ENCODE measurements around the gene SLC38A6.
"Not testable (repeated sequence)": the region's sequence is repeated elsewhere in the genome, so short reads cannot be mapped to it uniquely, and the experiment has no call there.

The SLC38A6 gene

DNA sequence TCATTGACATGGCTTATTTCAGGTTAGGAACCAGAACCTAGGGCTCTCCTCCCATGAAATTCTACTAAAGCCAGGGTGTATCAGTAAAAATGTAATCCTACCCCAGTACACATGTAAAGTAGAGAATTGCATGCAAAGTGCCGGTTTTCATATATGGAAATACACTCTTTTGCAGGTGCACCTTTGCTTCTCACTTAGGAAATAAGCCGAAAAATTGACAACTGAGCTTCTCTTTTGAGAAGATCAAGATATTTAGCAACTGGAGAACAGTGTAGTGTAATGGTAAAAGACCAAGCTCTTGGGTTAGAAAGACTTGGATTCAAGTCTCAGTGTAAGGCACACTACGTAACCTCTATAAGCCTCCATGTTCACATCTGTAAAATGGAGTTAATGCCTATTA, 82.4 kb downstream of the SLC38A6 start:
- no peak for DNase-seq

DNA sequence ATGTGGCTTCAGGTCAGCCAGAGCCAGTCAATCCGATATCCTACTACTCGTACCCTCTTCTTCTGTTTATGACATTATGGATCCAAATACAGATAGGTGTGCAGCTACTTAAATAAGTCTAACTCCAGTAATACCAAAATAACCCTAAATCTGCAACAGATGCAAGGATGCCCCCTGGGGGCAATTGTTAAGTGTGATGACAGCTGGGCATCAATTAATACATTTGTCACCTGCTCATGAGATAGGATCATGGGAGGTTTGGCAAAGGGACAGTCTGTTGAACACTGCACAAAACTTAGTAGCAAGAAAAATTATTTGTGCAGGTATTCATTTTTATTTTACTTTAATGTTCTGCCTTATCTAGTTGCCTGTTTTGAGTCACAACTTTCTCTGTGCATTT, 83.2 kb downstream of the SLC38A6 start:
- peak; percentile 44 for DNase-seq

DNA sequence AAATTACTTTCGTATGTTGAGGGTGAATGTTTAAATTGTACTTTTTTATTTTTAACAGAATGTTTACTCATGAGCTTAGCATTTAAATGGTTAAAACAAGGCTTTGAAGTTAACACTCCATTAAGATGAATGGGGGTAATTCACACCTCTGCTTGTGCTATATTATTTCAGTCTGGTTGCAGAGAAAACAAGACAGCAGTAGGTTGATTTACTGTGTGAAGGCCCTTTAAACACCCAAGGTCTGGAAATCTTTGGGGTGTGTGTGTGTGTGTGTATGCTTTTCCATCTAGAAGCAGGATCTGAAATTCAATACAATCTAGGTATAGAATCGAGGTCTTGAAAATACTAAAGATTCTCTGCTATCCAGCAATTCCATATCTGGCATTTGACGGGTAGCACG, 83.8 kb downstream of the SLC38A6 start:
- no peak for DNase-seq

DNA sequence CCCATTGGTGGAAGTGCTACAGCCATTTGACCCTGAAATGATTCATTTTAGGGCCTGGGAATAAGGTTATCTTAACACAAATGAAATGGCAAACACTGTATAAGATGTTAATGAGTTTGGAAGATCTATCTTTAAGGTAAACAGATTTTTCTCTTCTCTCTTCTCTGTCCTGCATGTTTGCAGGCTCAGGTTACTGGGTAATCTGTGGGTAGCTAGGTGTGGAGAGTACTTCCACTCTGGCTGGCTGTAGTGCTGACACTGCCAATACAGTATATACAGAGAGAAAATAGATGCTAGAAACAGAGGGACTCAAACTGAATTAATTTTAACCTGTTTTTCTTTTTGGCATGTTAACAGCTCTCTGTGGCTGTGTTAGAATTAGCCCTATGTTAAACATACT, 84.6 kb downstream of the SLC38A6 start:
- DNase-seq: no peak

DNA sequence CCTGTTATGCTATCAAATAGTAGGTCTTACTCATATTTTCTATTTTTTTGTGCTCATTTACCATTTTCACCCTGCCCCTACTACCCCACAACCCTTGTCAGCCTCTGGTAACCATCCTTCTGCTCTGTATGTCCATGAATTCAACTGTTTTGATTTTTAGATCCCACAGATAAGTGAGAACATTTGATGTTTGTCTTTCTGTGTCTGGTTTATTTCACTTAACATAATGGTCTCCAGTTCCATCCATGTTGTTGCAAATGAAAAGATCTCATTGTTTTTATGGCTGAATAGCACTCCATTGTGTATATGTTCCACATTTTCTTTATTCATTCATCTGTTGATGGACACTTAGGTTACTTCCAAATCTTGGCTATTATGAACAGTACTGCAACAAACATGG, 91.4 kb downstream of the SLC38A6 start:
- not testable (repeated sequence) for DNase-seq

DNA sequence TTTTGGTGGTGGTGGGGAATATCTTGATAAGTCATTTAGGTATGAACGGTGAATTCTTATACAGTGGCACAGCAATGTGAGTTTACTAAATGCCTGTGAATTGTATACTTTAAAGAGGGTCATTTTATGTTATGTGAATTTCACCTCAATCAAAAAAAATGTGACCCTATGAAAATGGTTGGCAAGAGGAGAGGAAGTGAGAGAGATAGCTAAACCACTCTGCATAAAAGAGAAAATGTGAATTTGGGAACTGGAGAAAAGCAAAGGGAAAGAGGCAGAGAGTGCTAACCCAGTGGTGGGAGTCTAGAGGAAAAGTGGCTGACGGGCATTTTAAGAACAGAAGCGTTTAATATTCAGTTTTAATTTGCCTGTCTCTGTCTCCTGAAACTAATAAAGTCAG, 93.8 kb downstream of the SLC38A6 start:
- DNase-seq: no peak

DNA sequence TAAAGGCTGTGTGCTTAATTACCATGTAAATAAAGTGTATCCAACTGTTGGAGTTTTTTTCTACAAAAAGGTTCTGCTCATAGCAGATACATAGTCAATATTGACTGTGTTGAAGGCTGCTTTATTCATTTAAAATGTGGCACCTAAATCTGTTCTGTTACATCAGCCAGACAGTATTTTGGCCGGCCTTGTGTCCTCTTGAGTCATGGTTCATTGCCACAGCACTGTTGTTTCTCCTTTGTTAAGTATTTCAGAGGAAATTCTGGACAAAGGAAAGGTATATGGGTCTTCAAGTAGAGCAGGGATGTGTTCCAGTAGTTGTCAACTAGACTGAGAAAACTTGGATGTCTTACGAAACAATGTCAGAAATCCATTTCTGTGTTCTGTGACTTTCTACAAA, 95.5 kb downstream of the SLC38A6 start:
- no peak for DNase-seq

DNA sequence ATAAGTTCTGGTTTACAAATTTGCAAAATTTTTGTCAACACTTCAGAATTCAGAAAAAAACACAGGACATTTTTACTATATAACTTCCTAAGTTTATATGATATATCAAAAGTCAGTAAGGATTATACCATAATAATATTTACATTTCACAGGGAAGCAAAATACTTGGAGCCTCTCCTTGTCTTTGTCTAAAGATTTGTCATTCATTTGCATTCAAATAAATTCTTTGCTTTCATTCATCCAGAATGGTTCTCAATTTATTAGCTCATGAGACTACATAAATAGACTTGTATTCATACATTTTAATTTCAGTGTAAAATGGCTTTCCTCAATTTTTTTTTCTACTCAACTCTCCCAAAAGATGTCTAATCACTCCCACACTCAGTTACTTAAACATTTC, 96.4 kb downstream of the SLC38A6 start:
- DNase-seq: no peak

DNA sequence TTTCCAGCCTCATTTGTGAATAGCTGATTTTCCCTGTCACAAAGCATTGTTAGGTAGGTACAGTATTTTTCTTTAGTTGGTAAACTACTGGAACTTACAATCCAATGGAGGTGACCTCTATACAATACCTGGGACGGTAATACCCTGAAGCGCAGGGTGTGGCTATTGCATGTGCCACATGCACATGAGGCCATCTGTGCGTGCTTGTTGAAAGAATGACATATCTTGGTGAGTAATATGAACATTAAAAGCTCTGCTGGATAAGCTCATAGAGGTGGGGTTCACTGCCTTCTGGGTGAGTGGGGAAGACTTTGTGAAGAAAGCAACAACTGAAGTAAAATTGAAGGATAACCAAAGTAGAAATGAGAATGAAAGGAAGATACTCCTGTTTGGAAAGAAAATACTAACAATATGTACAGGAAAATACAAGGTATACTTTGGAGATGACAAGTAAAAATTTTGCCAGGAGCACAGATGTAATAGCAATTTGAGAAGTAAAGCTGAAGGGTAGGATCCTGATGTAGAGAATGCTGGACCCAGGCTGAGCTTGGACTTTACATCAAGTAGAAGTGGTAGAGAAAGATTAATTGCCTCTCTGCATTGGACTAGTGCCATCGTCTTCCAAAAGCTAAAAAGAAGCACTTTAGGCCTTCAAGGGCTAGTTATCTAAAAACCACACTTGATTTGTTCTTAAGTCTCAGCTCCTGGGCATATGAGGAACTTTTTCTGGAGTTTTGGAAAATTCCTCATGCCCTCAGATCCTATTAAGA, 97.1 kb downstream of the SLC38A6 start:
- no peak for DNase-seq

DNA sequence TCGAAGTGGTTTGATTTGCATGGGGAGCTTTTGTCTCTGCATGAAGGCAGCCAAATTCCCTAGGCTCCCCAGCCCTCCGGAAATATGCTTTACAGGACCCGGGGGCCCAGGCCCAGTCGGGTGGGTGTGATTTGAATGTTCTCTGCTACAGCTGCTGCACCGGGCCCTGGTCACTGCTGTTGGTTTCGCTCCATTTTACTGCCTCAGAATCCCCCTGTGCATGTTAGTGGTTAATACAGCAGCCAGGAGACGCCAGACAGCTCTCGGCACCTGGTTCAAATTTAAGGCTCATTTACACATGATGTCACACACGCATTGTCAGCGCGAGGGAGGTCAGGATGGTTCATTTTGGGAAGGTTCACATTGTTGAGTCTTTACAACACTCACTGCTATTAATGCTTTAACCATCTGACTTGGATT, 99.6 kb downstream of the SLC38A6 start:
- no peak for DNase-seq

DNA sequence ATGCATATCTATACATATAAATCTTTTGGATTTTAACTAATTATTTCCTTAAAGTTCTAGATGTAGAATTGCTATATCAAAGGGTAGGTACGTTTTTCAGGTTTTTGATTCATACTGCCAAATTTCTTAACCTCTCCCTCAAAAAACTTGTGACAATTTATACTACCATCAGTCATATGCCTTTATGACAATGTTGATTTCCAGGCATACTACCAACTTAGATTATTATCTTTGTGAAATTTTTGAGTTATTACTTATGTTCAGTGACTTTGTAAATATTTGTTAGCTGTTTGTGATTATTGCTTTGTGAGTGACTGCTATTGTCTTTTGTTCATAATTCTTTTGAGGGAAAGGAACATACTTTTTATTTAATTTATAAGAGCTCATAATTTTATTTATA, 107.0 kb downstream of the SLC38A6 start:
- DNase-seq: no peak

DNA sequence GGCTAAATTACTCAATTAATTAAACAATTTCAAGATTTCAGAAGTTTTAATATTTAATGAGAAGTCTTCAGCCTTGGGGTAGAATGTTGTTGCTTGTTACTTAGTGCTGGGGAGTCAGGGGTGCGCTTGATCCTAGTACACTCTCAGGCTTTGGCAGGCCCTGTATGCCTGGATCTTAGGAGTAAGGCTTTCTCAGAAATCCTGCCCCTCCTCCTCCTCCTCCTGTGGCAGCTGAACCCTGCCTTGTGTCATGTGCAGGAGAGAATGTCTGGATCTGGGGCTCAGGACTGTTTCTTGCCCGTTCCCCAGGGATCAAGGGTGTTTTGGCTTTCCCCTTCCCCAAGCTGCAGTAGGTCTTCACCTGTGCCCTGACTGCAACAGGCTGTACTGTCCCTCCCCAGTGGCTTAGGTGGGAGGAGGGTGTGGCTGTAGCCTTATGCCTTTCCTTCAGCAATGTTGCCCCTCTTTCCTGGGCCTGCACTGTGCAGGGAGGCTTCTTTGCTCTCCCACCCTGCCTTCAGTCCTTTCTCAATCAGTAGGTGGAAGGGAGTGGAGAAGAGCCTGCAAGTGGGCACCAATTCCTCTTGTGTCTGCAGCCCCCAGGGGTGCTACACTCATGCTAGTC, 108.2 kb downstream of the SLC38A6 start:
- DNase-seq: no peak

DNA sequence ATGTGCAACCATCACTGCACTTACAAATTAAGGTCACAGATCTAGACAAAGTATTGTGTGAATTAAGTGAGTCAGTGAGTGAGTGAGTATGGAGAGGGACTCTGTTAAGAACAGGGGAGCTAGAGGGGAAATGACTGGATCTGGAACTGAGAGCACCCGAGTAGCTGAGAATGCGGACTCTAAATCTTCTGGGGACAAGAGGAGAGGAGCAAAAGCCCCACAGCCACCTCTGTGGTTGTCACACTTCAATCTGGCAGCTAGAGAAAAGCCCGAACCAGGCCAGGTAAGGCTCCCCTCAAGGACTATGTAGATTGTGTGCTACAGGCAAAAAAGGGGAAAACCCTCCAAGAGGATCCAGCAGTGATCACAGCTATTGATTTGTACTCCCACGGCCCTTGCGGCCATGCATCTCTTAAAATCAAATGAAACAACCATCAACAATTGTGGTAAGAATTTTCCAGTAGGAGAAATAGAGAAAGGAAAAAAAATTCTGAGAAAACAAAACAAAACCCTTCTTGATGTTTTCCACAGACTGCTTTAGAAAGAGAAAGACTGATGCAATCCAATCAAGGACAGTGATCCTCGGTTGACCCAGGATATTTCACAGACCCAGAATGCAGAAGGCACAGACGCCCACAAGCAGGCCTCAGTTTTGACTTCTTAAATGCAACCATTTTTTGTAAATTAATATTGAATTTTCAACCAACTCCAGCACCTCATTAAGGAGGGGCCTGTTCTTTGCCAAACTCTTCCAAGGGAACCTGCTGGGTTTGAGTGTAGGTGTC, 109.6 kb downstream of the SLC38A6 start:
- no peak for DNase-seq

DNA sequence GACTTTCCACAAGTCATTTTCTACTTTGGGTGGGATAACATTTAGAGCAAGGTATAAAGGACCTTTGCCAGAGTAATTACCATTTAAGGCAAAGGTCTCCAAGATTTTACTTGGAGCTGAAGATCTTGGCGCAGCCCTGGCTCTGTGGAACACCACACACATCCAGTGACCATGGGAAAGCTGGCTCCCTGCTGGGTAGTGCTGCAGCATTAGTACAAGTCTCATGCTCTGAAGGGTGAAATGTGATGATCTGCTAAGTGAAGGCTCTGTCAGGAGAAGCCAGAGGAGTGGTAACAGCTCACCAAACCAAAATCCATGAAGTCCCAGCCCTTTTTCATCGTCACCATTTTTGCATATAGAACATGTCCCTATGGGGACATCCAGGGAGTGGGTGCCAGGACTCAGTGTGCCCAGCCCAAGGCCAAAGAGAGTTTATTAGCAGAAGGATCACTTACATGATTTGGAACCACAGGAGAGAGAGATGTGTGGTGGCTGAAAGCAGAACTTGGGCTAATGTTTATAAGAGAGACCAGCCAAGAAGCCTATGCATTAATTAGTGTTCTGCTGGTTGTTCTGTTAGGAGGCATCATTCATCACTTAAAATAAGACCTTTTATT, 110.7 kb downstream of the SLC38A6 start:
- DNase-seq: no peak

DNA sequence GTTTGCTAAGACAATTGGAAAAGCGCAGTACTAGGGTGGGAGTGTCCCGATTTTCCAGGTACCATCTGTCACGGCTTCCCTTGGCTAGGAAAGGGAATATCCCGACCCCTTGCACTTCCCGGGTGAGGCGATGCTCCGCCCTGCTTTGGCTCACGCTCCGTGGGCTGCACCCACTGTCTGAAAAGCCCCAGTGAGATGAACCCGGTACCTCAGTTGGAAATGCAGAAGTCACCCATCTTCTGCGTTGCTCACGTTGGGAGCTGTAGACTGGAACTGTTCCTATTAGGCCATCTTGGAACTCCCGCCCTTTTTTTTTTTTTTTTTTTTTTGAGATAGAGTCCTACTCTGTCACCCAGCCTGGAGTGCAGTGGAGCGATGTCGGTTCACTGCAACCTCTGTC, 117.1 kb downstream of the SLC38A6 start:
- not testable (repeated sequence) for DNase-seq

DNA sequence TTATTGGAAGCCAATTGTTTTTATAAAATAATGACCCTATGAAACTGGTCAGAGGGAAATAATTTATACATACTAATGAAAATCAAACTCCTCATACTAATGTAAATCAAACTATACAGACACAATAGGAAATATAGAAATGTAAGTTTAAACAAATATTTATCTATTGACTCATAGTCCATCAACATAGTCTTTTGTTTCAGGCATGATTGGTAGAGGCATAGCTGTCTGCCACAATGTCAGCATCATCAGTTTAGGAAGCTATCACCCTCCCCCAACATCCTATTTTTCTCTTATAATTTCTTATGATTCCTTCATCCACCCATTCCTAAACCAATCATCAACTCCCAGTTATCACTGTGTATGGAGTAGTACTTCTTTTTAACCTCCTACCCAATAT, 117.7 kb downstream of the SLC38A6 start:
- no peak for DNase-seq

DNA sequence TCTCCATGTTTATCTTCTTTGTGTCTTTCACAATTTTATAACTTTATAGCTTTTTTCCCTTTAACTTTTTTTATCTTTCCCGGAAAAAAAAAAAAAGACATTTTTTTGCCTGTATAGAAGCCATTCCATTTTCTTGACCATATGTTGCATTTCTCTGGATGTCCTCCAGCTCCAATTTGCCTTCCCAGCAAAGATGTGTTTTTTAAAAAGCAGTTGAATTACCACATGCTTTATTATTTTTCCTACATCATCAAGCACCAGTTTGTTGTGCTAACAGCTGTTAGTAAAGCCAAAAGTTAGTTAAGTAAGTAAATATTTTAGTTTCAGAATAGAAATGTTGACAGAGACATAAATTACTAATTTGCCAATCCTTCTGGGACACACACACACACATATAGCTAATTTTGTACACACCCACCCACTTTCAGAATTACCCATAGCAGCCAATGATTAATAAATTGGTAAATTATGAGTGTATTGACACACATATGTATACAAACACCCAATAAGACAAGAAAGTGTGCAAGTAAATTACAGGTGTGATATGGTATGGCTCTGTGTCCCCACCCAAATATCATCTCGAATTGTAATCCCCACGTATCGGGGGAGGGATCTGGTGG, 118.3 kb downstream of the SLC38A6 start:
- DNase-seq: no peak

DNA sequence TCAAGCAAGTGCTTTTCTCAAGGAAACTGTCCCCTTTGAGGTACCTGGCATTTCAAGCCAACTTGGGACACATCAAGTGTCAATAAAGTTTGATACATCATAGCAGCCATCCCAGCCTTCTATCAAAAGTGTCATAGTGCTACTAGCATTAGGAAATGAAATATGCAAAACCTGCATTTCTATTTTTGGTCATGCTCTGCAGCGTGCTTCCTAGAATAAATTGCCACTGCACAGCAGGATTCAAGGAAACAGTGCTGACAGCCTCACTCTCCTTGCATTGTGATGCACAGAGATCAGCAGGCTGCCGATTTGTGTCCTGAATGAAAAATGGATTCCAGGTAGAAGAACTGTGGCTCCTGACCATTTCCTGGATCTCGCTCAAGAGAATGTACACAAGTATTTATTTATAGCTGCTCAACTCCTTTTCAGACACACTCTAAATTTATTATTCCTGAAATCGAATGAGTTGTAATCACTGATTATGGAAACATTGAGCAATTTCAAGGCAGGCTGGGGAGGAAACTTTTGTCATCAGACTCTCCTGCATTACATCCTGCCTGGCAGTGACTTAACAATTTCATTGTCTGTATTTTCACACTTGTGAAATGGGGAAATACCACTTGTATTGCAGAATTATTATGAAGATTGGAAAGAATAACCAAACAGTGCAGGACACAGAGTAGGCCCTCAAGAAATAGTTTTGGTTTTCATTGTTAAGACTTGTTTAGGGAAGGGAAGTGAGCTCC, 120.9 kb downstream of the SLC38A6 start:
- DNase-seq: no peak
